ENCODE data around the gene KCND3. TPM values are rescaled to one million over a fixed set of nuclear protein-coding genes. Genes with fewer than 3 reads are reported as not detected.

The KCND3 gene
- total and polyA plus RNA-seq, 2 donors from 2014 or later: 1.2 to 12.6 TPM

GRCh38 chr1:111880881-111881837 is 108.3 kb downstream of the KCND3 start:
- no peak for TF ChIP-seq CTCF (IDR thresholded peaks at IDR 0.05; ENCODE audit: borderline replicate concordance, extremely low read depth, insufficient read depth)
- intact Hi-C loops (cut with DNase I): no loop called here
- Histone ChIP-seq H3K4me1 (ENCODE audit: control insufficient read depth in 2 of 3, insufficient read depth in 2 of 3, low read depth in 1 of 3, low read length in 3 of 3) (no peaks in the 10 kb centered on the region), H3K27ac (ENCODE audit: low read depth in 2 of 2, low read length in 2 of 2) (no peak overlapping the region), H3K9ac (ENCODE audit: low read length in 3 of 3) (no peak overlapping the region), H3K27me3 (ENCODE audit: control insufficient read depth, insufficient read depth, low read length) (no peaks in the 10 kb centered on the region), H3K4me3 (ENCODE audit: low read length in 3 of 3) (no peak overlapping the region), H3K9me3 (ENCODE audit: control insufficient read depth in 2 of 3, insufficient read depth in 1 of 3, low read length in 3 of 3) (no peaks in the 10 kb centered on the region), H3K36me3 (ENCODE audit: control insufficient read depth in 2 of 3, insufficient read depth in 3 of 3, low read length in 3 of 3) (no peaks in the 10 kb centered on the region)
- no peak for FAIRE-seq
- peak in 3 of 5 donors; percentile 7 to 53 (median 15) for DNase-seq

GRCh38 chr1:111879081-111879480 is 110.4 kb downstream of the KCND3 start:
- Histone ChIP-seq H3K36me3 (ENCODE audit: control insufficient read depth in 2 of 3, insufficient read depth in 3 of 3, low read length in 3 of 3) (no peaks in the 10 kb centered on the region), H3K4me1 (ENCODE audit: control insufficient read depth in 2 of 3, insufficient read depth in 2 of 3, low read depth in 1 of 3, low read length in 3 of 3) (no peaks in the 10 kb centered on the region), H3K27ac (ENCODE audit: low read depth in 2 of 2, low read length in 2 of 2) (no peak overlapping the region), H3K4me3 (ENCODE audit: low read length in 3 of 3) (no peak overlapping the region), H3K9me3 (ENCODE audit: control insufficient read depth in 2 of 3, insufficient read depth in 1 of 3, low read length in 3 of 3) (no peaks in the 10 kb centered on the region), H3K9ac (ENCODE audit: low read length in 3 of 3) (no peak overlapping the region), H3K27me3 (ENCODE audit: control insufficient read depth, insufficient read depth, low read length) (no peaks in the 10 kb centered on the region)
- no peak for TF ChIP-seq CTCF (IDR thresholded peaks at IDR 0.05; ENCODE audit: borderline replicate concordance, extremely low read depth, insufficient read depth)
- no peak for DNase-seq
- intact Hi-C loops (cut with DNase I): no loop called here
- FAIRE-seq: no peak

GRCh38 chr1:111878649-111879048 is 110.8 kb downstream of the KCND3 start:
- Histone ChIP-seq H3K4me1 (ENCODE audit: control insufficient read depth in 2 of 3, insufficient read depth in 2 of 3, low read depth in 1 of 3, low read length in 3 of 3) (no peaks in the 10 kb centered on the region), H3K27ac (ENCODE audit: low read depth in 2 of 2, low read length in 2 of 2) (no peak overlapping the region), H3K9me3 (ENCODE audit: control insufficient read depth in 2 of 3, insufficient read depth in 1 of 3, low read length in 3 of 3) (no peaks in the 10 kb centered on the region), H3K27me3 (ENCODE audit: control insufficient read depth, insufficient read depth, low read length) (no peaks in the 10 kb centered on the region), H3K9ac (ENCODE audit: low read length in 3 of 3) (no peak overlapping the region), H3K4me3 (ENCODE audit: low read length in 3 of 3) (no peak overlapping the region), H3K36me3 (ENCODE audit: control insufficient read depth in 2 of 3, insufficient read depth in 3 of 3, low read length in 3 of 3) (no peaks in the 10 kb centered on the region)
- no peak for TF ChIP-seq CTCF (IDR thresholded peaks at IDR 0.05; ENCODE audit: borderline replicate concordance, extremely low read depth, insufficient read depth)
- DNase-seq: no peak
- intact Hi-C loops (cut with DNase I): no loop called here
- FAIRE-seq: no peak

Measured in kidney (tissue), 14 donors.